Ovary (tissue), 9 donors: Measurements from ENCODE around the gene L3MBTL1. TPM values are rescaled to one million over a fixed set of nuclear protein-coding genes. Genes with fewer than 3 reads are reported as not detected.

Experiments
- DNase-seq, 5 donors: peaks; one replicate each; pipeline ENCODE4 v3.0.0-alpha.2; 2019 to 2020
- H3K27ac ChIP-seq, 2 donors: fragments of 200-600 bp; one replicate each; pipeline versions ENCODE4 v1.5.1 to v1.8.0; 2019 to 2022
- H3K27me3 ChIP-seq: fragments of 200-600 bp; one replicate; pipeline ENCODE4 v1.8.0; 2022
- H3K36me3 ChIP-seq: fragments of 200-600 bp; sonication (generic); one replicate; pipeline ENCODE4 v1.5.1; 2019
- H3K4me1 ChIP-seq: one replicate; pipeline ENCODE4 v1.8.1; 2013; ENCODE audit warnings: mild to moderate bottlenecking, moderate library complexity; ENCODE audit not compliant: insufficient read depth
- H3K4me3 ChIP-seq: fragments of 200-600 bp; sonication (generic); one replicate; pipeline ENCODE4 v1.5.1; 2017
- H3K9me3 ChIP-seq, 2 donors: fragments of 200-600 bp in 1 of 2; sonication (generic) in 1 of 2; one replicate each; pipeline versions ENCODE4 v1.5.1 to v1.8.1; 2013 to 2019; ENCODE audit warnings: mild to moderate bottlenecking in 1 of 2, moderate library complexity in 1 of 2
- CTCF ChIP-seq, 3 donors: fragments of 450-650 bp in 2 of 3; fragments of 200-600 bp in 1 of 3; IDR thresholded peaks; one replicate each; pipeline versions ENCODE4 v1.5.1 to v1.8.0; 2016 to 2022; ENCODE audit warnings: antibody characterized with exemption in 3 of 3, mild to moderate bottlenecking in 1 of 3
- EP300 ChIP-seq: sonication (generic); formaldehyde crosslinking; IDR thresholded peaks from one replicate; pipeline ENCODE4 v1.6.1; 2017; ENCODE audit warnings: antibody characterized with exemption
- POLR2A ChIP-seq: fragments of 450-650 bp; IDR thresholded peaks from one replicate; pipeline ENCODE4 v1.6.1; 2017; ENCODE audit warnings: antibody characterized with exemption, mild to moderate bottlenecking, moderate library complexity
- whole genome bisulfite sequencing, 3 donors: extraction: QIAGEN DNeasy Blood & Tissue Kit in 1 of 3; methylation state at CpG; one replicate each; pipeline versions ENCODE4 v1.1.5 to v1.1.7; 2013 to 2017; 5-methylcytosine and 5-hydroxymethylcytosine counted together
- intact Hi-C, 4 donors: fragments of 100-400 bp; cut with DNase I; formaldehyde crosslinking; loops; one replicate each; pipeline versions ENCODE4 v1.11.0 to v1.15.1; 2022 to 2023
- polyA plus RNA-seq, 2 donors: library from polyadenylated mRNA; stranded (reverse); fragments of 200-250 nt in 1 of 2; fragments of 350-450 nt in 1 of 2; fragmentation: Illumina TruSeq in 1 of 2; extraction: RNeasy Lipid Tissue Mini Kit (QIAGEN cat#74804) in 1 of 2; gene quantifications; one replicate each; pipeline ENCODE4 v1.2.3, GENCODE V29; 2013 to 2014
- total RNA-seq, 7 donors: library from RNA; depleted of rRNA in 2 of 7; stranded (reverse); fragments of >200 nt in 2 of 7; fragmentation: NEBNext Ultra II Directional in 3 of 7; extraction: Animal tissue kit (Norgen Biotek cat#: 25700) in 3 of 7; gene quantifications; one replicate each; pipeline versions ENCODE4 v1.1.0 to v1.2.4, GENCODE V29; 2016 to 2023
- donor health status: DM: no; HTN: no; CAD: no; lungs with moderate emphysema.
- donor health status: DM: no; HTN: no; CAD: no.
- donor health status: Bipolar disorder and iron deficiency.
- donor health status: DM: yes; HTN: yes; CAD: no.
- donor health status: DM: no; HTN: no; CAD: no.
- donor health status: DM: yes; HTN: yes; CAD: no.

L3MBTL1 gene
- total and polyA plus RNA-seq, 9 donors, result 8.0 to 22.9 (median 15.7) TPM

GRCh38 chr20:43563991-43564390 is 56.5 kb downstream of the L3MBTL1 start:
- Histone ChIP-seq H3K27ac (no peak overlapping the region), H3K27me3 (no peaks in the 10 kb centered on the region), H3K9me3 (no peaks in the 10 kb centered on the region), H3K4me3 (no peak overlapping the region), H3K4me1 (no peaks in the 10 kb centered on the region), H3K36me3 (no peaks in the 10 kb centered on the region)
- 92 to 93% (median 93%) methylated on average over 7 of the region's 7 CpGs for WGBS, 3 donors
- TF ChIP-seq POLR2A (no peak), EP300 (no peak), CTCF (IDR thresholded peaks at IDR 0.05) (no peak)
- DNase-seq, result no peak
- intact Hi-C loops, result no loop called here

- H3K9me3 ChIP-seq, result no peaks in the 10 kb centered on the region
- H3K4me1 ChIP-seq, result no peaks in the 10 kb centered on the region
- H3K36me3 ChIP-seq, result no peaks in the 10 kb centered on the region
- no peak overlapping the region for H3K4me3 ChIP-seq
- TF ChIP-seq POLR2A (no peak), CTCF (IDR thresholded peaks at IDR 0.05) (no peak)
- no peak for DNase-seq
- no peaks in the 10 kb centered on the region for H3K27me3 ChIP-seq
- intact Hi-C loops, result no loop called here
- 94 to 98% (median 98%) methylated on average over 8 of the region's 8 CpGs for whole genome bisulfite sequencing, 3 donors
- H3K27ac ChIP-seq, result no peak overlapping the region
Measured at GRCh38 chr20:43564455-43564854, 57.0 kb downstream of the L3MBTL1 start.

- Histone ChIP-seq H3K4me1 (no peaks in the 10 kb centered on the region), H3K27me3 (no peaks in the 10 kb centered on the region), H3K9me3 (no peaks in the 10 kb centered on the region), H3K27ac (no peak overlapping the region), H3K4me3 (no peak overlapping the region), H3K36me3 (no peaks in the 10 kb centered on the region)
- TF ChIP-seq CTCF (IDR thresholded peaks at IDR 0.05) (no peak), POLR2A (no peak), EP300 (no peak)
- intact Hi-C loops, result no loop called here
- WGBS, 3 donors, result 73 to 80% (median 77%) methylated on average over 17 to 18 of the region's 18 CpGs
- no peak for DNase-seq
Measured at GRCh38 chr20:43564993-43565757, 57.7 kb downstream of the L3MBTL1 start.

GRCh38 chr20:43565758-43566104 is 58.2 kb downstream of the L3MBTL1 start:
- no peaks in the 10 kb centered on the region for H3K9me3 ChIP-seq
- no peaks in the 10 kb centered on the region for H3K36me3 ChIP-seq
- no peak for DNase-seq
- no peaks in the 10 kb centered on the region for H3K4me1 ChIP-seq
- intact Hi-C loops, result no loop called here
- no peak overlapping the region for H3K27ac ChIP-seq
- TF ChIP-seq EP300, result no peak
- TF ChIP-seq POLR2A, result no peak
- TF ChIP-seq CTCF (IDR thresholded peaks at IDR 0.05), result no peak
- WGBS, 3 donors, result 89 to 91% (median 90%) methylated on average over 3 to 4 of the region's 4 CpGs
- no peaks in the 10 kb centered on the region for H3K27me3 ChIP-seq
- no peak overlapping the region for H3K4me3 ChIP-seq
